Eye (tissue), 1 donor: Measurements from ENCODE around the gene PRDM10.

Experiments
- DNase-seq: peaks from one replicate; pipeline ENCODE4 v3.0.0-alpha.2; 2015

The PRDM10 gene

DNA sequence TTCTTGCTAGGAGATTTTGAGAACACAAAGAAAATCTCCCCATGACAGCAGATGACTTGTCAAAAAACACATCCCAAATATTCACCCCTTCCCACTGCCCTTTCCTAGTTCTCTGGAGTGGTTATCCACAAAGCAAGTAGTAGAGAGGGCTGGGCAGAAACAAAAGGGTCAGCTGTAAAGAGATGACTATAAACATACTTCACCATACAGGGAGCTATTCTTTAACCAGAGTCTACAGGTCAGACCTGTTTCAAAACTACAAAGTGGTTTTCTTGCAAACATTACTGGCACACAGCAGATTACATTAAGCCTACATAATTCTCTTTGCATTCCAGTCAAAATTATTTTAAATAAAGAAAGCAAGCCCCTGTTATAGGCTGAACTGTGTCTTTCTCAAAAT lies 59.6 kb downstream of the PRDM10 start:
- DNase-seq = no peak

DNA sequence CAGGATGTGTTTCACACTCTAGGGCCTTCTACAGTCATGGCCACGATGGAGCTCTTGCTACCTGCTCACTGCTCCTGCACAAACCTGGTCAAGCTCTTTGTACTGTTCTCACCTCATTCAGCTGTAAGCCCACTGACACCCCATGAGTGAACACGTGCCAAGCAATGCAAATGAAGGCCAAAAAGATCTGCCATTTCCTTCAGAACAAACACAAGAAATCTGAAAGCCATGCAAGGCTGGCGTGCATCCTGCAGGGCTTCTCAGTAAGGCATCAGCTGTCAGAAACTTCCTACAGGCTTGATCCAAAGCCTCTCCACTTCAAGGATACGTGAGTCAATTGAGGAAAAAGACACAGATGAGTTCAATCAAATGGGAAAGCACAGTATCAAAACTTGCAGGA lies 63.1 kb downstream of the PRDM10 start:
- no peak for DNase-seq

DNA sequence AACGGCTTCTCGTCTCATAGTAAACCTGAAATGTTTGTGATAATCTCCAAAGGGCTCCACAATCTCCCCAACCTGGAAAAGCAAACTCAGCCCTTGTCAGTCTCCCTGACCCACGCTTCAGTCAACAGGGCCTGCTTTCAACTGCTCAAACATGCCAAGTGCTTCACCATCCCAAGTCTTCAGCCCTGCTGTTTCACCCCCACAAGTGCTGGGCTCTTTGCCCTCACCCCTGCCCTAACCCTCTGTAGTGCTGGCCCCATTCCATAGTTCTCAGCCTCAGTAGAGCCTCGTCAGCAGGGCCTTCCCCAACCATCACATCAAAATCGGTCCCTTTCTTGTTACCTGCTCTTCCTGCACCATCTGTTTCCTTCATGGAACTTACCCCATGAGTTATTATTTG lies 63.9 kb downstream of the PRDM10 start:
- DNase-seq = no peak

DNA sequence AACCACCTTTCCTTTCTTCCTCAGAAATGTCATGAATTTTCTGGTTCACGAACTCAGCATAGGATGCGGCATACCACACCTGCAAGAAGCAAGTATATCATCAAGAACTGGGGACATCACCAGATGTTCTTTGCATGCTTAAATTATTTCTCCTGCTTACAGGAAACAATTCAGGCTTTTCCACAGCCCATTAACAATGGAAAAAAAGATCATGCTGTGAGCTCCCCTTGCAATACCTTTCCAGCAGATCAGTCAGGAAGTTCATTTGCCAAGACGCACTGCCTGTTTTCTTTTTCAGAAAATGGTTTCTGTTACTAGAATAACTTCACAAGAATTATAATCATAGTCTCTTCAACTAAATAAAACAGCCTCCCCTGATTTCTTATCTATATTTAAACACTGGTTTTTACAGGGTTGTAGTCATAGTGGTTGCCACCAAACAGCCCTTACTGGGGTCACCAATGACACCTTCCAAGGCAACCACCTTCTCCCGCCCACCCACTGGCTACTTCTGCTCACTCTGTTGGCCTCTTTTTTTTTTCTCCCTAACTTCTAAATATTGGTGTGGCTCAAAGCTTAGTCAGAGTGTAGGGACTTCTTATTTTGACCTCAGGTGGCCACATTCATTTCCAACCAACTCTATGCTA lies 64.9 kb downstream of the PRDM10 start:
- DNase-seq = no peak

DNA sequence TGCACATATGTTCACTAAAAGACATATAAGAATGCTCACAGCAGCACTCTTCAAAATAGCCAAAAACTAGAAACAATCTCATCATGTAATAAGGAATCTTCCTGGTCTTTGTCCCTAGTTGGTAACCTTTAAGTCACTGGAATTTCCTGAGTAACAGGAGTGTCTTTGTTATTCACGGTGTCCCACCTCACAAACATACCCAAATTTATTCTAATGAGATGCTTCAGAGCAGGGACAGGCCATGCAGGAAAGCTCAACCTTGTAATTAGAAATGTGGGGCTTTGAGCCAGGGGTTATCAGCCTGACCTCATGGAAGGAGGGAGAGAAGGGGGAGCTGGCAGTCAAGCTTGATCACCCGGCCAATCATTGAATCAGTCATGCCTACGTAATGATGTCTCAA lies 66.9 kb downstream of the PRDM10 start:
- no peak for DNase-seq

DNA sequence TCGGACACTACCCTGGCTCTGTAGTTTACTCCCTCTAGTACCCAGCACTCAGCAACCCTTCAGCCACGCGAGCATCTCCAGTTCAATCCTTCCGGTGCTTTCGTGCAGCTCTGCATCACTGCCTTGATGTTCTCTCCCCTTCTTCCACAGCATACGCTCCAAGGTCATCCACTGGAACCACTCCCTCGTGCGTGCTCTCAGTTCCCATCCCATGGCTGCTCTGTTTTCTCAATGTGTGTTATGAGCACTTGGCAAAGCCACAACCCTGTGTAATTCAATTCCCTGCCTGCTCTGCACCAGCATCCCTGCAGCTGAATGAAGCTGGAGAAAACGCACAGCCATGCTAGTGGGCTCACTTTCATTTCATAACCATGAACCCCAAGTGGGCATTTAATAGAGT lies 68.7 kb downstream of the PRDM10 start:
- no peak for DNase-seq

DNA sequence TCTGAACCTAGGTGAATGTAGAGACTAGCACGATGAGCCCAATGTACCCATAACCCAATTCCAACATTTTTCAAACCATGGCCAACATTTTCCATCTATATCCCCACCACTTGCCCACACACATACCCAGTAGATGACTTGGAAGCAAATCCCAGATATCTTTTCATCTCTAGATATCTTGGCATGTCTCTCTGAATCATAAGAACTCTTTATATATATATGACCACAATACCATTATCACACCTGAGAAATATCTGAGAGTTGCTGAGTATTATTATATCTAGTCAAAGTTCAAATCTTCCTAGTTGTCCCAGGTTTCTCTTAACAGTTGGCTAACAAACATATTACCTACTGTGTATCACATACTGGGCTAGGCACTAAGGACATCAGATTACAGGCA lies 69.4 kb downstream of the PRDM10 start:
- no peak for DNase-seq

DNA sequence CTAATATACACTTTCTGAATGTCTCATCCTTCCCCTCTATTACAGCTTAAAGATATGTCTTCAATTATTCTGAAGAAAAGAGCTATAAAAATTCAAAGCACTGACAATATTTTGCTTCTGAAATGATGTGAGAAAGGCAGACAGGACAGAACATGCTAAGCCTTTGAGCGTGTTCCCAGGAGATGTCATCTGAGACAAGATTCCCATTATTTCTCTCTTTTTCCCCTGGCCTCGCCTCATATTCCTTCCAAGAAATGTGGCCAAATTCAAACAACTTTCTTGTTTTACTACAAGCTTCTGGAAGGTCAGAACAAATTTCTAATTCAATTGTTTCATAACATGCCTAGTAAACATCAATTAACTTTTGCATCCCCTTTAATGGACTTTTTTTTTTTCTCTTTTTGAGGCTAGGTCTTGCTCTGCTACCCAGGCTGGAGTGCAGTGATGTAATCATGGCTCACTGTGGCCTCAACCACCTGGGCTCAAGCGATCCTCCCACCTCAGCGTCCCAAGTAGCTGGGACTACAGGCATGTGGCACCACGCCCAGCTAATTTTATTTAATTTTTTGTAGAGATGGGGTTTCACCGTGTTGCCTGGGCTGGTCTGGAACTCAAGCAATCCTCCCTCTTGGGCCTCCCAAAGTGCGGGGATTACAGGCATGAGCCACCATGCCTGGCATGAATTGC lies 70.1 kb downstream of the PRDM10 start:
- no peak for DNase-seq

DNA sequence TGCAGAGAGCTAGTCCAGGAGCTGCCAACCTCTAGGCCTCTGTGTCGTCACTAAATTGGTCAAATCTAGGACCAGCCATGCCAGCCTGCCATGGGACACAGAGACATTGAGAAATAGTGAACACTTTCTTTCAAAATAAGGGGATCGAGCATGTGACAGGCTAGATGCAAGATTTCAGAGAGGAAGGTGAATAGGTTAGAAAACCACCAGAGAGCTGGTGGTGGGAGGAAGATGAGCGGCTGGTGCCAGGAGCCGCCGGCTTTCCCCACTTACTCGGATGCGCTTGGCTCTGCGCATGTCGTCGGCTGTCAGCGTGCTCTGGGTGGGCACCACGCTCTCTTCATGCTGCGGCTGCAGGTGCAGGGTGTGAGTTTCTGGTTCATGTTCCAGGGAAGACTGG lies 71.9 kb downstream of the PRDM10 start:
- no peak for DNase-seq

DNA sequence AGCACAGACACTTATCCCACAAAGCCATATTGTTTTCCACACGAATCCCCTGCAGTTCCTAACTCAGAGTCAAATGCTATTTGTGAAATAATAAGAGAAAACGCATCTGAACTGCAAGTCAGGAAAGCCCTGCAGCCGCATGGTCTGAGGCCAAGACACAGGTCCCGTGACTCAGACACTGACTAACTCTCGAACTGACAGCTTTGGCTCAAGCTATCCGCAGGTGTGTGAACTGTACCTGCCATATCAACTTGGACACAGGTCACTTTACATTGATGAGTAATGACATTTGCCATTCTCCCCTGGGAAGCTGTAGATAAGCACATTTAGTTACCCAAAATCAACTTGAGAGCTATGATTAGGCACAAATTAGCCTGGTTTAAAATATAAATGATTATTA lies 72.3 kb downstream of the PRDM10 start:
- no peak for DNase-seq

DNA sequence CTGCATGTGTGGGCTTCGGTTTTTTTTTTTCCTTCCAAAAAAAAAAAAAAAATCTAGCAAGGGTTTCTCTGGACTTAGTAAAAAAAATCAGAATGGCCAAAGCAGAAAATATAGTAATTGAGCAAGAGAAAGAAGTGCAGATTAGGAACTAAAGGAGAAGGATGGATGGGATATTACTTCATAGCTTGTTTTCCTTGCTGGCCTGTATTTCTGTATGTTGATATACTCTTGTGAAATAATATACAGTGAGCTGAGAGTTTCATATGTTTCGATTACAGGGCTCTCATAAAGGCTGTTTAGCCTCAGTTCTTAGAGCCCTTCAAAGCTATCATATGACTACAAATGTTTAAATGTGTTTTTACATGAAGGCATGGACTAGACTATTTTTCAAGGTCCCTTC lies 72.9 kb downstream of the PRDM10 start:
- no peak for DNase-seq

DNA sequence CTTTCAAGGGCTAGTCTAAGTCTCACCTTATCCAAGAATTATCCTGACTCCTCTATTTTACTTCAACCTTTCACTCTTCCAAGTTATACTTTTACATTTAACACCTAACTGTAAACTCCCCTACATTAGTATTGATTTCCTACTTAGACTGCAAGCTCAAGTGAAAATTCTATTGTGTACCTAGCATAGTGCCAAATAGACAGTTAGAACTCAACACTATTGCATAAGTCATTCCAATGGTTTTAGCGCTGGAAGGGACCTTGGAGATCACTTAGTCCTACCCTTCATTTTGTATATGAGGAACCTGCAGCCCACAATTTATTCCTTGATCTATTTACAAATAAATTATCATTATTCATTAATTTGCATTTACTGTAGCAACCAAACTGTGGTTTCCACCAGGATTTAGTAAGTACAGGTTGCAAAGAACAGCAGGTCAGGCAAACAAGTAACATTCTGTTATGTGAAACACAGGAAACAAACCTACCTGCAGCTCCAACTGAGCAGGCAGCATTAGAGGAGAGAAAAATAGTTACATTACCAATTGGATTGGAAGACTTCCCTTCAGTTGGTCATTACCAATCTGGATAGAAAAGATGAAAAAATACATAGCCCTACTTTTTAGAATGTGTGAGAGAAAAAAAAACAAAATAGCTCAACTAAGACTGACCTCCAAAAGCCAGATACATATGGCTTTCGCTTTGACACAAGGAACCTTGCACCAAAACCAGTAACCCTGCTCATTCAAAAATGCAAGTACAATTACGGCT lies 73.5 kb downstream of the PRDM10 start:
- DNase-seq = no peak

DNA sequence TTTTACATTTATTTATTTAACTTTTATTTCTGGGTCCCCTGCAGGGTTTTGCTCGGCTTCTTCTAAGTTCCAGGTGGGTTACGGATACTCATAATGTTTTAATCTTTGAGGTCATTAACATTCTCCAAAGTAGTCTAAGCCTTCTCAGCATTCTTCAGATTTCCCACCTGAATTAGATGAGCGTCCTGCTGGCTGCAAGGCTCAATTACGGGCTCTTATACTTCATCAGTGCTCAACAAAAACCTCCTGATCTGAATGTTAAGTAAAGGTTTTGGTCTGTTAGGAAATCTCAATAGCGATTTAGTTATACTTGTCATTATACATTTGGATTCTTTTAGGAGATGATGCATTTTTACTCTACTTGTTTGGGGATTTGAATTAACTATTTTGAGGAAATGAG lies 80.0 kb downstream of the PRDM10 start:
- no peak for DNase-seq

DNA sequence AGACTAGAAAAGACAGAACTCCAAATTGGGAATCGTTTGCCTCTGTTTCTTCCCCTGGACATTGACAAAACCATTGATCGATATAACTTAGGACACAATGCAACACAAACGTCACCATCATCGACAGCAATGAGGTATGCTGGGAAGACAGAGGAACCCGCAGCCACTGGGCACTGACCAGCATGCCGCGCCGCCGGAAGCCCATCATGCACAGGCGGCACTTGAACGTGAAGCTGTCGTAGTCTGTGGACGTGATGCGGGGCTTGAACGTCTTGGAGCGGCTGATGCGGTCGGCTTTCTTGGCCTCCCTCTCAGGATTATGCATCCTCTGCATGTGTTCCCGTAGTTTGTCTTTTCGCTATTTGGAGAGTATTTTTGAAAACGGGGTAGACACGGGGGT lies 84.3 kb downstream of the PRDM10 start:
- no peak for DNase-seq

DNA sequence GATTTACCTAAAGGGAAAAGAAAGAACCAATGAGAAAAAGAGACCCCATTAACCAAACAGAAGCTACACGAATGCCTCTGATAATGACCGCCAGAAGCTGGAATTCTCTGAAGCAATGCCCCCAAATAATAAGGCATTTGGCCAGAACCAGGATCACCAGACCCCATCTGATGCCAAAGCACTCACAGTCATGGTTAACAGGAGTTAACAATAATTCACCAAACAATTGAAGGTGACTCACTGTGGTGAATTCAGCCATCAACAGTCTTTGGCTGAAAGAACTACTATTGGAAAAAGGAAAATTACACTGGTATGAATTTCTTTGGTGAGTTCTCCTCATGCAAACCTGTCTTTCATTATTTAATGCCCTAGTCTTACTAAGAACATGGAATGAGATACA lies 85.4 kb downstream of the PRDM10 start:
- no peak for DNase-seq

DNA sequence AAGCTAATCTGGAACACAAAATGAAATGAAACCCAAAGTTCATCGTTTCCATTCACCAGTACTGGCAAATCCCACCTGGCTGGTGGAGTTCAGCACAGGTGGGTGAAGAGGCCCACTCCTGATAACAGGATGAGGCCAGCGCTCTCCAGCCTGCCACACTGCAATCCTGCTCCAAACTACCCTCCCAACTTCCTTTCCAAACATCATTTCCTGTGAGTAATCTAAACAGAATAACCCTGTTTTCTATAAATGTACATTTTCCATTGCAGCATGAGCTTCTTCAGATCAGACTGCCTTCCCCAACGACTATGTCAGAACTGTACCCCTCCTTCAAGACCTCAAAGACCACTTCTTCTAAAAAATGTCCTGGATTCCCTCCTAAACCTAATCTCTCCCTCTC lies 91.3 kb downstream of the PRDM10 start:
- DNase-seq = no peak

DNA sequence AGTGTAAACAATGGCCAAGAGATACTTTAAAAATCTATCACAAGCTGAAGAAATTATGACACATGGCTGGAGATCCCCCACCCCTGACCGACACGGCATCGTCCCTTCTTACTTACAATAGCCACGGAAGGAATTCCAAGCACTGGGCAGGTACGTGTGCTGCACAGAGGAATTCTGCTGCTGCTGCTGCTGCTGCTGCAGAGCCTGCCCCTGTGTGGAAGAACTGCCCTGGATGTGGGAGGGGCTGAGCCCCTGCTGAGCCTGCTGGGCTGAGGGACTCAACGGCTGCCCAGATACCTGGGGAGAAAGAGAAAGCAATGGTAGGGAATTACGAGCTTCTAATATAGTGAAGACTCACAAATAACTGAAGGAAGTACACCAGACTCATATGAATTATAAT lies 92.3 kb downstream of the PRDM10 start:
- no peak for DNase-seq

DNA sequence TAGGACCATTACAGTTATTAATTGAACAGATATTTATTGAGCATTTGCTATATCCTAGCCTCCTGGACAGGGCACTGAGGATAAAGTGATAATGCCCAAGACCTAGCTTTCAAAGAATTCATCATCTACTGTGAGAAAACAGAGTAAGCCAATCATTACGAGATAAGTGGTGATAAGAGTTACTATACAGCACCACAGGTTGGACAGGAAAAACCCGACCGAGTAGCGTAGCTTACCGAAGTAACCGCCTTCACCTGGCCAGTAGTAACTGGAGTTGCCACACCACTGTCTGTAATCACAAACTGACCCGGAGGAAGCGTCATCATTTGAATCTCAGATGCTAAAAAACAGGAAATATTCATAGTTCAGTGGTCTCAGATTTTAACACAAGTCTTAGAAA lies 97.2 kb downstream of the PRDM10 start:
- no peak for DNase-seq

DNA sequence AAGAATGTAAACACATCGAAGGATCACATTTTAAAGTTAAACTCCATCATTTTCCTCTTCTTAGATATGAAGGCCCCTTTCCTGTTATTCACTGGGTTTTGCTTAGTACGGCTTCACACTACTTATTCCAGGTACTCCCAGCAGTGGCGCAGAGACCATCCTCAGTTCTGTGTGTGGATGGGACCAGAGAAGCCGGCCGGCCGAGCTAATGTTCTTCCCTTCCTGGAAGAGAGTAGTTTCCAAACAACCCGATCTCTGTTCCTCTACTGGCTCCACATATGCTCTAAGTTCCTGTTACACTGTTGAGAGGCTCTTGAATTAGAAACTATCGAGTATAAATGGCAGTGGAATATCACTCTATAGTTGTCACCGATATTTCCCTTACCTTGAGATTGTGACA lies 106.6 kb downstream of the PRDM10 start:
- DNase-seq = no peak

DNA sequence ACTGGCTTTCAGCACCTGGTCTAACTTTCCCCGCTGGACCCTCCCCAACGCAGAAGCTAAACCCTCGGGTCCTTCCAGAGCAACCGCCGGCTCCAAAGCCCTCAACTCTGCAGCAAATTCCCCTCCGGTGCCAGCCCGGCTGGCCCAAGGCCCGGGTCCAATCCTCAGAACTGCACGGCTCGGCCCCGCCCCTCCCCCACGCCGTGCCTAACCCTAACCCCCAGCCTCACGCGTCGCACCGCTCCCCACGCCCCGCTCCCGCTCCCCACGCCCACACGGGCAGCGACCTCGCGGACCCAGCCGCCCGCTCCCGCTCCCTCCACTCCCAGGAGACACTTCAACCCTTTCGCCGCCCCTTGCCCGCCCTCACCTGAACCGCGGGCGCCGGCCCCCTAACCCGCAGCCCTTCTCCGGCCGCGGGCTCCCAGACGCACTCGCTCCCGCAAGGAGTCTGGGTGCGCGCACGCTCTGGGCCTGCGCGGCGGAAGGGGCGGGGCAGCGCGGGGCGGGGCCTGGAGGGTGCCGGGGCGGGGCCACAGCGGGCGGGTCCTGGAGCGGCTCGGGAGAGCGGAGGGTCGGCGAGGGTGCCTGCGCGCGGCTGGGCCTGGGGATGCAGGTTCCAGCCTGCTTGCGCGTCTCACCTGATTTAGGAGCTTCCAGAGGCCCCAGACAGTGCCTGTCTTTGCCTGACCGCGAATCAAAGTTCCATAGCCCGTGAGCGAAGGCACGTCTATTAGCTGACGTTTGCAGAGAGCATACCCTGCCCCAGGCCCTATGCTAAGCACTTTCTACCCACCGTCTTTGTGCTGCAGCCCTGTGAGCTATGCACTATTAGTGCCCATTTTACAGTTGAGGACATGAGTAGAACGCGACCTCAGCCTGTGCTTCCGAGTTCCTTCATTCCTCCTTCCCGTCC lies 107.3 kb downstream of the PRDM10 start, which contains the start of gene NFRKB:
NFRKB (minus strand) TSS at position 453 of the 916 bp plus-strand sequence. CDS start 2,729 bp downstream, outside the sequence.
- DNase-seq = peak; percentile 95

DNA sequence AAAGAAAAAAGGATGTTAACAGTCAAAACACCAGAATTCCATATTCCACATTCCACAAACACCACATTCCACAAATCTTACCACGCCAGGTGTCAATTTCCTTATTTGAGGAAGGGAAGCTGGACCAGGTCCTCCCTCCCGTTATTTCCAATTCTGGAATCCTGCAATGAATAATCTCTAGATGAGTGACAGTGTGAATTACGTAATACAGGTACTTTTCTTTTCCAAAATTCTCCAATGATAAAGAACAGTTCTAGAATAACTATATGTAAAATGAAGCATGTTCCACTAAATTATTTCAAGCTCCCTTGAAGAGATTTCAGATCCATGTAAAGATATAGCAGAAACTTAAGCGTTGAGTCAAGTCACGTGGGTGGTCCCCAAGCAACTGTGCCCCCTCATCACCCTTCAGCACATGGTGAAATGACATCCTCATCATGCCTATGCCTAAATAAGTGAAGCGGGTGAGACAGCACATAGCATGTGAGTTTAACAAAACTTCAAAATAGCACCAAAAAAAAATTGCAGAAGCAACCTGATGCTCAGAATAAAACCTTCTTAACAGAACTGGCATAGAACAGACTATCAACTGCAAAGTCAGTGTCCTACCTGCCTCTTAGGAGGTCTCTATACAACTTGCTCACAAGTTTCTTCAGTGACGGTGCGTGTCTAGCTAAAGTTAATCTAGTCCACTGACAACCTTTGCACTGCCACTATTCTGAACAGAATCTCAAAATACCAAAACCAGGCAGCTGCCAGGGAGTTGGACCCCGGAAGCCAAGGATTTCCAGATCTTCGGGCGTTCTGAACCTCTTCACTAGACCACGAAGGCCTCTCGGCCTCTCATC lies 108.1 kb downstream of the PRDM10 start:
- DNase-seq = no peak

DNA sequence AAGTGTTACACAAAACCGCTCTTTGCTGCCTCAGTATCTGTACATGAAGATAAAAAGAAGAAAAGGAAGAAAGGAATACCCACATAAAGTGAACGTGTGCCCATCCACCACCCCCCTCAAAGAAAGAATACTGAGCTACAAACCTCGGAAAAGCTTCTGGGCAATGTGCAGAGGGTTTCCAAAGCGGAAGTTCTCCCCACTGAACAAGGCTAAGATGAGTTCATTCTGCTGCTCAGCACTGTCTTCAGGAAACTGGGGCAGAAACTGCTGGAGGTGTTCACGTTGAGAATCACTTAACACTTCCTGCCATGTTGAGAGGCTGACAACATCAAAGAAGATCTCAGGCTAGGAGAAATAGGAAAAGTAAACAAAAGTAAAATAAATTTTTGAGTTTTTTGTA lies 114.2 kb downstream of the PRDM10 start:
- no peak for DNase-seq
